ENCODE data around the gene OR10G4. TPM values are rescaled to one million over a fixed set of nuclear protein-coding genes. Genes with fewer than 3 reads are reported as not detected.
"Not testable (repeated sequence)": the region's sequence is repeated elsewhere in the genome, so short reads cannot be mapped to it uniquely, and the experiment has no call there.

The OR10G4 gene
- total RNA-seq, 1 donor from 2014 or later: not detected

DNA sequence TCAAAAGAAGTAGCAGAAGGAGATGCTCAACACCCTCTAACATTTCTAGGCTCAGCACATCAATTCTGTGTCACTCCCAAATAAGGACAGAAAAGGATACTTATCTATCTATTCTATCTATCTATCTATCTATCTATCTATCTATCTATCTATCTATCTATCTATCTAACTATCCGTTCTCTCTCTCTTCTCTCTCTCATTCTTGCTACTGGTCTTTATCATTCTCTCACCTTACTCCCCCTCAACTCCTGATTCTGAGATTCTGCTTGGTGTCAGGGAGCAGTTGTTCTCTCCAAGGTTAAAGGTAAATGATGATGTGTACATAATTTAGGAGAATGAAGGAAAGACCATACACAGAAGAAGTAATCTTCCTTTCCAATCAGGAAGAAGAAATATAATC is 17.7 kb upstream of the OR10G4 start, which contains the start of gene OR10G6:
OR10G6 (minus strand) TSS at position 43 of the 400 bp plus-strand sequence; CDS start at position 43, 0 bp downstream.
- FAIRE-seq: no peak
- no peaks in the 10 kb centered on the region for H3K36me3 ChIP-seq (ENCODE audit: control insufficient read depth, insufficient read depth, low read length)
- peaks cover 5% of the 10 kb centered on the region for H3K27me3 ChIP-seq (ENCODE audit: control insufficient read depth, insufficient read depth, low read length)
- no peak for TF ChIP-seq CTCF (IDR thresholded peaks at IDR 0.05; ENCODE audit: insufficient read depth, low read length, severe bottlenecking)
- H3K4me3 ChIP-seq (ENCODE audit: low read depth, low read length): no peak within 1 kb of the TSS
- DNase-seq (ENCODE audit: low read depth): no peak

- H3K36me3 ChIP-seq (ENCODE audit: control insufficient read depth, insufficient read depth, low read length); H3K27me3 ChIP-seq (ENCODE audit: control insufficient read depth, insufficient read depth, low read length); H3K4me3 ChIP-seq (ENCODE audit: low read depth, low read length); DNase-seq (ENCODE audit: low read depth): not testable (repeated sequence)
- peak; percentile 62 for FAIRE-seq
These were observed 3.0 kb downstream of the OR10G4 start for GRCh38 chr11:124015837-124016236.

GRCh38 chr11:124026498-124026897 is 13.7 kb downstream of the OR10G4 start, which contains the start of gene OR10G8:
Gene OR10G8 (plus strand): TSS chr11:124026798. CDS start chr11:124029623, 2,825 bp downstream.
- Histone ChIP-seq H3K27me3 (ENCODE audit: control insufficient read depth, insufficient read depth, low read length) (no peaks in the 10 kb centered on the region), H3K4me3 (ENCODE audit: low read depth, low read length) (no peak within 1 kb of the TSS), H3K36me3 (ENCODE audit: control insufficient read depth, insufficient read depth, low read length) (no peaks in the 10 kb centered on the region)
- TF ChIP-seq CTCF (IDR thresholded peaks at IDR 0.05; ENCODE audit: insufficient read depth, low read length, severe bottlenecking): no peak
- DNase-seq (ENCODE audit: low read depth) (no peak), FAIRE-seq (no peak)

DNA sequence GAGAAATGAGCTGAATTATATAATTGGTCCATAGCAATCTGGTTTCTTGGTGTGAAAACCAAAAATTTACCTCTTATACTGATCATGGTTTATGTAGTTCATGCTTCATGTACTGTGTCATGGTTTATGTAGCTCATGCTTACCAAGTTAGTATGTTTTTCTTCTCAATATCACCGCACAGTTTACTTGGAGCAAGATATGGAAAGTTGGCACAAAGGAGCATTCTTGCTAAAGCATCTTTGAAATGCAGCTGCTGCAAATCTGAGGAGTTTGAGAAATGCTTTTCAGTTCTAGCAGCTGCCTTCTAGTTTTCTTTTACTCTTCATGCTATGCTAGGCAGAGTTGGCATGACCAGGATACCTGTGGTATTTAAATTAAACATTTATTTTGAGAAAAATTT is 23.9 kb downstream of the OR10G4 start:
- Histone ChIP-seq H3K4me3 (ENCODE audit: low read depth, low read length) (no peak overlapping the region), H3K36me3 (ENCODE audit: control insufficient read depth, insufficient read depth, low read length) (no peaks in the 10 kb centered on the region), H3K27me3 (ENCODE audit: control insufficient read depth, insufficient read depth, low read length) (no peaks in the 10 kb centered on the region)
- TF ChIP-seq CTCF (IDR thresholded peaks at IDR 0.05; ENCODE audit: insufficient read depth, low read length, severe bottlenecking): no peak
- no peak for DNase-seq (ENCODE audit: low read depth)
- no peak for FAIRE-seq

DNA sequence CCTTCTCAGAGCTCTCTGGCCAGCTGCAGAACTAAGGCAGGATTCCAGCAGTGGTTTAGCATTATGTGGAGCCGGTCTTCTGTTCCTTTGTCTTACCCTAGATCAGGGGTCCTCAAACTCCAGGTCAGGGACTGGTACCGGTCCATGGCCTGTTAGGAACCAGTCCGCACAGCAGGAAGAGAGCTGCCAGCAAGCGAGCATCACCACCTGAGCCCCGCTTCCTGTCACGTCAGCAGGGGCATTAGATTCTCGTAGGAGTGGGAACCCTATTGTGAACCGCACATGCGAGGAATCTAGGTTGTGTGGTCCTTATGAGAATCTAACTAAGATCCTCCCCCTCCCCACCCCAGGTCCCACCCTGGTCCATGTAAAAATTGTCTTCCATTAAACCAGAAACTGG is 26.8 kb downstream of the OR10G4 start:
- H3K27me3 ChIP-seq (ENCODE audit: control insufficient read depth, insufficient read depth, low read length): no peaks in the 10 kb centered on the region
- no peak for DNase-seq (ENCODE audit: low read depth)
- no peak for FAIRE-seq
- H3K36me3 ChIP-seq (ENCODE audit: control insufficient read depth, insufficient read depth, low read length): no peaks in the 10 kb centered on the region
- no peak overlapping the region for H3K4me3 ChIP-seq (ENCODE audit: low read depth, low read length)
- no peak for TF ChIP-seq CTCF (IDR thresholded peaks at IDR 0.05; ENCODE audit: insufficient read depth, low read length, severe bottlenecking)

GRCh38 chr11:124041254-124041653 is 28.5 kb downstream of the OR10G4 start, which contains the start of gene OR10G7:
Gene OR10G7 (minus strand): TSS chr11:124041325. CDS start chr11:124039001, 2,324 bp downstream.
- Histone ChIP-seq H3K27me3 (ENCODE audit: control insufficient read depth, insufficient read depth, low read length) (no peaks in the 10 kb centered on the region), H3K36me3 (ENCODE audit: control insufficient read depth, insufficient read depth, low read length) (no peaks in the 10 kb centered on the region), H3K4me3 (ENCODE audit: low read depth, low read length) (no peak within 1 kb of the TSS)
- no peak for TF ChIP-seq CTCF (IDR thresholded peaks at IDR 0.05; ENCODE audit: insufficient read depth, low read length, severe bottlenecking)
- no peak for DNase-seq (ENCODE audit: low read depth)
- FAIRE-seq: no peak

Measured in bronchial epithelial cell (primary cell).